Activated CD4-positive, alpha-beta T cell treated with anti-CD3 and anti-CD28 coated beads for 24 hours (primary cell): ENCODE measurements around the gene CAPN7.
"Not testable (repeated sequence)": the region's sequence is repeated elsewhere in the genome, so short reads cannot be mapped to it uniquely, and the experiment has no call there.

Source experiments
- DNase-seq, 2 donors: peaks; one replicate each; pipeline ENCODE4 v3.0.0-alpha.2; 2020; ENCODE audit warnings: low read depth in 2 of 2

Gene CAPN7

GRCh38 chr3:15205934-15206661, at the start of gene CAPN7:
CAPN7 (plus strand) TSS chr3:15206246; CDS start chr3:15206496, 250 bp downstream.
- DNase-seq: peak; percentile 91

- no peak for DNase-seq
Measured at GRCh38 chr3:15157441-15157840, 48.6 kb upstream of the CAPN7 start.

- no peak for DNase-seq
Measured at GRCh38 chr3:15159501-15160136, 46.4 kb upstream of the CAPN7 start.

- no peak for DNase-seq
Measured at GRCh38 chr3:15160662-15161061, 45.4 kb upstream of the CAPN7 start.

- DNase-seq: no peak
Measured at GRCh38 chr3:15161133-15161532, 44.9 kb upstream of the CAPN7 start.

- not testable (repeated sequence) for DNase-seq
Measured at GRCh38 chr3:15163656-15164055, 42.4 kb upstream of the CAPN7 start.

GRCh38 chr3:15164340-15164739, 41.7 kb upstream of the CAPN7 start:
- DNase-seq: no peak

GRCh38 chr3:15165061-15165460, 41.0 kb upstream of the CAPN7 start:
- no peak for DNase-seq

GRCh38 chr3:15166391-15166790, 39.7 kb upstream of the CAPN7 start:
- not testable (repeated sequence) for DNase-seq

GRCh38 chr3:15171096-15171495, 35.0 kb upstream of the CAPN7 start:
- no peak for DNase-seq

GRCh38 chr3:15172806-15173205, 33.2 kb upstream of the CAPN7 start:
- DNase-seq: no peak

GRCh38 chr3:15174953-15175352, 31.1 kb upstream of the CAPN7 start:
- no peak for DNase-seq

- no peak for DNase-seq
Measured at GRCh38 chr3:15175605-15176004, 30.4 kb upstream of the CAPN7 start.

- no peak for DNase-seq
Measured at GRCh38 chr3:15180042-15180611, 25.9 kb upstream of the CAPN7 start.

GRCh38 chr3:15181511-15181910, 24.5 kb upstream of the CAPN7 start:
- DNase-seq: no peak

- no peak for DNase-seq
Measured at GRCh38 chr3:15181963-15182362, 24.1 kb upstream of the CAPN7 start.

- DNase-seq: no peak
Measured at GRCh38 chr3:15183011-15183410, 23.0 kb upstream of the CAPN7 start.

GRCh38 chr3:15185404-15185803, 20.6 kb upstream of the CAPN7 start:
- no peak for DNase-seq

GRCh38 chr3:15186101-15186476, 20.0 kb upstream of the CAPN7 start:
- DNase-seq: no peak

GRCh38 chr3:15186477-15187164, 19.4 kb upstream of the CAPN7 start:
- not testable (repeated sequence) for DNase-seq

- no peak for DNase-seq
Measured at GRCh38 chr3:15197340-15198029, 8.6 kb upstream of the CAPN7 start.

GRCh38 chr3:15198686-15199085, 7.4 kb upstream of the CAPN7 start:
- no peak for DNase-seq
